WTC11 (cell line): ENCODE results near the gene HRG.

Experiments
- CTCF ChIP-seq: fragments of 200-600 bp; IDR thresholded peaks from 2 replicates; pipeline ENCODE4 v1.8.0; 2022; ENCODE audit warnings: antibody characterized with exemption
- EMX1 ChIP-seq: fragments of 250-450 bp; sonication (Bioruptor Pico); IDR thresholded peaks from 2 replicates; pipeline ENCODE4 v1.8.0; 2021; ENCODE audit warnings: mild to moderate bottlenecking
- ESRRA ChIP-seq: sonication (generic); formaldehyde crosslinking; IDR thresholded peaks from 2 replicates; pipeline ENCODE4 v1.8.1; 2022; ENCODE audit warnings: mild to moderate bottlenecking, missing genetic modification reagents, borderline replicate concordance
- FOXJ3 ChIP-seq: sonication (generic); formaldehyde crosslinking; IDR thresholded peaks from 2 replicates; pipeline ENCODE4 v1.9.0; 2021; ENCODE audit warnings: missing genetic modification reagents, mild to moderate bottlenecking, borderline replicate concordance
- JAZF1 ChIP-seq: fragments of 250-450 bp; sonication (Bioruptor Pico); IDR thresholded peaks from 2 replicates; pipeline ENCODE4 v1.9.0; 2021; ENCODE audit warnings: moderate library complexity, mild to moderate bottlenecking, inconsistent platforms
- JUN ChIP-seq: sonication (generic); formaldehyde crosslinking; IDR thresholded peaks from 2 replicates; pipeline ENCODE4 v1.8.0; 2023; ENCODE audit warnings: mild to moderate bottlenecking, missing genetic modification reagents
- NFE2L1 ChIP-seq: sonication (generic); formaldehyde crosslinking; IDR thresholded peaks from 2 replicates; pipeline ENCODE4 v1.8.1; 2023; ENCODE audit warnings: missing genetic modification reagents
- SP1 ChIP-seq: sonication (generic); formaldehyde crosslinking; conservative IDR thresholded peaks from 2 replicates; pipeline ENCODE4 v1.8.1; 2022; ENCODE audit warnings: missing genetic modification reagents
- TCF7 ChIP-seq: sonication (generic); formaldehyde crosslinking; IDR thresholded peaks from 2 replicates; pipeline ENCODE4 v1.8.0; 2022; ENCODE audit warnings: mild to moderate bottlenecking, low read depth, missing genetic modification reagents, moderate library complexity
- ZNF121 ChIP-seq: sonication (generic); formaldehyde crosslinking; IDR thresholded peaks from 2 replicates; pipeline ENCODE4 v1.8.0; 2023; ENCODE audit warnings: missing genetic modification reagents
- TF ChIP-seq, protein P1 (sequence below): sonication (generic); formaldehyde crosslinking; IDR thresholded peaks from 2 replicates; pipeline ENCODE4 v1.8.1; 2022; ENCODE audit warnings: missing genetic modification reagents, borderline replicate concordance
- TF ChIP-seq, protein P2 (sequence below): sonication (generic); formaldehyde crosslinking; IDR thresholded peaks from 2 replicates; pipeline ENCODE4 v1.8.0; 2022; ENCODE audit warnings: mild to moderate bottlenecking, missing genetic modification reagents
- TF ChIP-seq, protein P3 (sequence below): sonication (generic); formaldehyde crosslinking; IDR thresholded peaks from 2 replicates; pipeline ENCODE4 v1.8.1; 2022; ENCODE audit warnings: low read depth, mild to moderate bottlenecking, moderate library complexity, missing genetic modification reagents, borderline replicate concordance

DNA sequence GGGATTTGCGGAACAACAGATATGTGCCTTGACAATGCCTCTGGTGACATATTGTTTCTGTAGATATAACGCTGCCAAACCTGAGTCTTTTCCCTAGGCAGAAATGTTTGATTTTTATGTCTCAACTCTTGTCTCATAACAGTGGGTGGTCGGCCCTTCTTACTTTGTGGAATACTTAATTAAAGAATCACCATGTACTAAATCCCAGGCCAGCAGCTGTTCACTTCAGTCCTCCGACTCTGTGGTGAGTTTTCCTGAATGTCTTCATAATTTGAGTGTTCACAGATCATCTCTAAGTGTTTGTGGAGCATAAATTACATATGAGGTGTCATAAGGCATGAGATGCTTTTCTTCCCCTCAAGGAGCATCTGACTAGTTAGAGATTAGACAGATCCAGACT is 19.7 kb upstream of the HRG start:
- TF ChIP-seq TCF7 (CRISPR knock-in tag) (no peak), FOXJ3 (CRISPR knock-in tag) (no peak), CTCF (no peak), JAZF1 (CRISPR knock-in tag) (no peak), SP1 (CRISPR knock-in tag) (no peak), EMX1 (CRISPR knock-in tag) (no peak), NFE2L1 (CRISPR knock-in tag) (no peak), ESRRA (CRISPR knock-in tag) (no peak), ZNF121 (CRISPR knock-in tag) (no peak), JUN (CRISPR knock-in tag) (no peak)
- TF ChIP-seq, protein P1, sequence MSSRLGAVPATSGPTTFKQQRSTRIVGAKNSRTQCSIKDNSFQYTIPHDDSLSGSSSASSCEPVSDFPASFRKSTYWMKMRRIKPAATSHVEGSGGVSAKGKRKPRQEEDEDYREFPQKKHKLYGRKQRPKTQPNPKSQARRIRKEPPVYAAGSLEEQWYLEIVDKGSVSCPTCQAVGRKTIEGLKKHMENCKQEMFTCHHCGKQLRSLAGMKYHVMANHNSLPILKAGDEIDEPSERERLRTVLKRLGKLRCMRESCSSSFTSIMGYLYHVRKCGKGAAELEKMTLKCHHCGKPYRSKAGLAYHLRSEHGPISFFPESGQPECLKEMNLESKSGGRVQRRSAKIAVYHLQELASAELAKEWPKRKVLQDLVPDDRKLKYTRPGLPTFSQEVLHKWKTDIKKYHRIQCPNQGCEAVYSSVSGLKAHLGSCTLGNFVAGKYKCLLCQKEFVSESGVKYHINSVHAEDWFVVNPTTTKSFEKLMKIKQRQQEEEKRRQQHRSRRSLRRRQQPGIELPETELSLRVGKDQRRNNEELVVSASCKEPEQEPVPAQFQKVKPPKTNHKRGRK (CRISPR knock-in tag) = no peak
- TF ChIP-seq, protein P2, sequence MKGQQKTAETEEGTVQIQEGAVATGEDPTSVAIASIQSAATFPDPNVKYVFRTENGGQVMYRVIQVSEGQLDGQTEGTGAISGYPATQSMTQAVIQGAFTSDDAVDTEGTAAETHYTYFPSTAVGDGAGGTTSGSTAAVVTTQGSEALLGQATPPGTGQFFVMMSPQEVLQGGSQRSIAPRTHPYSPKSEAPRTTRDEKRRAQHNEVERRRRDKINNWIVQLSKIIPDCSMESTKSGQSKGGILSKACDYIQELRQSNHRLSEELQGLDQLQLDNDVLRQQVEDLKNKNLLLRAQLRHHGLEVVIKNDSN = no peak
- TF ChIP-seq, protein P3, sequence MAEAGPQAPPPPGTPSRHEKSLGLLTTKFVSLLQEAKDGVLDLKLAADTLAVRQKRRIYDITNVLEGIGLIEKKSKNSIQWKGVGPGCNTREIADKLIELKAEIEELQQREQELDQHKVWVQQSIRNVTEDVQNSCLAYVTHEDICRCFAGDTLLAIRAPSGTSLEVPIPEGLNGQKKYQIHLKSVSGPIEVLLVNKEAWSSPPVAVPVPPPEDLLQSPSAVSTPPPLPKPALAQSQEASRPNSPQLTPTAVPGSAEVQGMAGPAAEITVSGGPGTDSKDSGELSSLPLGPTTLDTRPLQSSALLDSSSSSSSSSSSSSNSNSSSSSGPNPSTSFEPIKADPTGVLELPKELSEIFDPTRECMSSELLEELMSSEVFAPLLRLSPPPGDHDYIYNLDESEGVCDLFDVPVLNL (CRISPR knock-in tag) = no peak
